GM10847 (cell line): ENCODE measurements around the gene TESMIN.

Experiments
- POLR2A ChIP-seq: IDR thresholded peaks from 2 replicates; pipeline ENCODE4 v1.6.1; 2011; ENCODE audit not compliant: insufficient read length; ENCODE audit errors: extremely low read depth

TESMIN gene, protein sequence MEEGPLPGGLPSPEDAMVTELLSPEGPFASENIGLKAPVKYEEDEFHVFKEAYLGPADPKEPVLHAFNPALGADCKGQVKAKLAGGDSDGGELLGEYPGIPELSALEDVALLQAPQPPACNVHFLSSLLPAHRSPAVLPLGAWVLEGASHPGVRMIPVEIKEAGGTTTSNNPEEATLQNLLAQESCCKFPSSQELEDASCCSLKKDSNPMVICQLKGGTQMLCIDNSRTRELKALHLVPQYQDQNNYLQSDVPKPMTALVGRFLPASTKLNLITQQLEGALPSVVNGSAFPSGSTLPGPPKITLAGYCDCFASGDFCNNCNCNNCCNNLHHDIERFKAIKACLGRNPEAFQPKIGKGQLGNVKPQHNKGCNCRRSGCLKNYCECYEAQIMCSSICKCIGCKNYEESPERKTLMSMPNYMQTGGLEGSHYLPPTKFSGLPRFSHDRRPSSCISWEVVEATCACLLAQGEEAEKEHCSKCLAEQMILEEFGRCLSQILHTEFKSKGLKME

DNA sequence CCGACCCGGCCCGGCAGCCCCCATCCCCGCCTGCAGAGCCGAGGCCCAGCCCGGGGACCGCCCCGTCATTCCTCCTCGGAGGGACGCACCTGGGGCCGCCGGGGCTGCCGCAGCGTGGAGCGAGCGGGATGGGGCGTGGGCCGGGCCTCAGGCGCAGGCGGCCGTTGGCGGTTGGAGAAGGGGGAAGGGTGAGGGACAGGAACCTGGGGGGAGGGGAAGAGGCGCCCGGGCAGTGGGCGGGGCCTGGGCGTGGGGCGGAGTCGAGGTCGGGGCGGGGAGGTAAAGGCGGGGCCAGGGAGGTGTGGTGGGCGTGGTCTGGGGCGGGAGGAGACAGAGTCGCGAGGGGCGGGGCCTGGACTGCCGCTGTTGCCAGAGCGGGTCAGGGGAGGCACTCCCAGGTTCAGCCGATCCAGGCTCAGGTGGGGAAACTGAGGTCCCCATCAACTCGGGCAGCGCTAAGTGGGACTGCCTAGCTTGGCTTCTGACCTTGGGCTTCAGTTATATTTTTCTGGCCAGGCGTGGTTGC, at the start of gene TESMIN:
TSS of gene TESMIN (minus strand) at position 190 of the 526 bp plus-strand sequence. CDS start 860 bp downstream, outside the sequence.
- TF ChIP-seq POLR2A: no peak

DNA sequence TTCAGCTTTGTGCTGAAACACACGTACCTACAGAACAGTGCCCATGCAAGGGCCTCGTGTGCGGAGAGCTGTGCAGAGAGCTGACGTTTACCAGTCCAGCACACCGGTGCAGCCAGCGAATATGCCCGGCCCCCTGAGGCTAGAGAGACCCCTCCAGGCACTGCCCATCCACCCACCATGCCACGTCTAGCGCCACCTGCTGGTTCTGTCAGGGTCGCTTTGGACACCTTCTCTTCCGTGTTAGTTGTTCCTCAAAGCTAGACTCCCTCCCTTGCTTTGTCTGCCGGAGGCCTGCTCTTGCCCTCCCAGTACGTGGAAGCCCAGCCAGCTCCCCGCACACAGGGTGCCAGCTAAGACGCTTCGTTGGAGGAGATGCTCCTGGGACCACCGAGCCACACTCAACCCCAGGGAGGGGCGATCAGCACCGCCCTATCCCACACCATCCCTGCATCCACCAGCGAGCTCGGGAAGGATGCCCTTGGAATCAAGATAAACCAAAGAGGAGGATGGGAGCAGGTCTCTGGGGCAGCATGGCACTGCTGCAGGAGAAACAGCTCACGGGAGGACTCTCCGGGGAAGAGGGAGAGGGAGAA, 47.0 kb upstream of the TESMIN start:
- no peak for TF ChIP-seq POLR2A

DNA sequence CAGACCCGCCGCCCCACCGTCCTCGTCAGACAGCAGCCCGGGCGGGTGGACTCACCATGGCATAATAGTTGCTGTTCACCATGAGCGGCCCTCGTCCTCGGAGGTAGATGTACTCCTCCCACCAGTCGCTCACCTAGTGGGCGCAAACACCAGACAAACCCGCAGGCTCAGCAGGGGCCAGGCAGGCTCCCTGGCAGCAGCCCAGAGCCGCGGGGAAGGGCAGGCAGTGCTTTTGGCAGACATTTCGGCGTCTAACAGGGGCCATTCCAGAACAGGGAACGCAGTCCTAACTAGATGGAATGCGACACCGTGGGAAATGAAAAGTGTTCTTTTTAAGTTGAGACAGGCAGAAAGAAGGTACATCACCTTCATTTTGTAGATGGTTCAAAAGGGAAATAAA, 45.5 kb upstream of the TESMIN start:
- TF ChIP-seq POLR2A: no peak

DNA sequence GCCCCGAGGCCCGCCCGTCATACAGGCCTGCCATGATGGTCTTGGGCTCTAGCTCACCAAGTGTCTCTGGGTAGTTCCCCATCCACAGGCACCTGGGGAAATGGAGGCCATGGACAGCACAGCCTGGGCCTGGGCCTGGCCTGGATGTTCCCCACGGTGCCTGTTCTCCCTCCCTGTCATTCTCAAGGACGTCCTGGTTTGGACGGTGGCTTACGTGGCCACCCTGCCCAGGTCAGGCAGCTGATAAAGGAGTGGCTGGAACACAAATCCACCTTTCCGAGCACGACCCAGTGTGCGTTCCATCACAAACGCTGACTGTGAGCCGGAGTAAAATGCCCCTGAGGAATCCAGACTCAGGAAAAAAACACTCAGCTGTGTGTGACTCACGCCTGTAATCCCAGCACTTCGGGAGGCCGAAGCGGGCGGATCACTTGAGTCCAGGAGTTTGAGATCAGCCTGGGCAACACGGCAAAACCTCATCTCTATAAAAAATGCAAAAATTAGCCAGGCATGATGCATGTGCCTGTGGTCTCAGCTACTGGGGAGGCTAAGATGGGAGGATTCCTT, 41.2 kb upstream of the TESMIN start:
- TF ChIP-seq POLR2A: no peak

DNA sequence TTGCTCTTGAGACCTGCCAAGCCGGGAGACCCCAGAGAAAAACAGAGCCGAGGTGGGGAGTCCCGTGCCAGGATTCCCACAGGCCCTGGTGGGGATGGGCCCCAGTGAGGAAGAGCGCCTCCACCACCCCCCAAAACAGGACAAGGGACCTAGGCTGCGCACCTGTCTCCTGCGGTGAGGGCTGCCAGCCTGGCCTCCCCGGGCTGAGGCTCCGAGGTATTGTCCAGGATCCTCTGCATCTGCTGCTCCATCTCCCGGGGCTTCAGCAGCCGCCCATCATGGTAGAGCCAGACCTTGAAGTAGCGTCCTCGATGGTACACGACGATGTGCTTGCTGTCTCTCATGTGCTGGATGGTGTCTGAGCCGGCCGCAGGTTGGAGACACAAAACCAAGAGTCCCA, 33.3 kb upstream of the TESMIN start:
- TF ChIP-seq POLR2A: no peak

DNA sequence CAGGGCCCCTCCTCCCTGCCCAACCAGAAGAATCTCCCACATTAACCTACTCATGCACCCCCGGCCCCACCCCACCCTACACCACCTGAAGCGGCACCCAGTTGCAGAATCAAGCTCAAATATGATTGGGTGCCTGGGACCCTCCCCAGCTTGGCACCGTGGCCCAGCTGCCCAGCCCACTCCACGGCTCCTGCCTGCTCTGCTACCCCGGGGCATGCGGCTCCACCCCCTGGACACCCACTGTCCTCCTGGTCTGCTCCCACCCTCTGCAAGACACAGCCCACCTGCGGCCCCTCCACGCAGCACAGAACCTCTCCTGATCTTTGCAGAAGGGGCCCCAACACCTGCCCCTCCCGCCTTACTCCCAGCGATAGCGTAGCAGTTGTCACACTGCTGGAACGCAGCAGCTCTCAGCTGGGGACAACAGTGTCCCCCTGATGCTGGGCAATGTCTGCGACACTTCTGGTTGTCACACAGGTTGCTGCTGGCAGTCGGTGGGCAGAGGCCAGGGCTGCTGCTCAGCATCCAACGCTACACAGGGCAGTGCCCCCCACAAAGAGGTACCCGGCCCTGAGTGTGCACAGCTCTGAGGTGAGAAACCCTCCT, 32.0 kb upstream of the TESMIN start:
- no peak for TF ChIP-seq POLR2A

DNA sequence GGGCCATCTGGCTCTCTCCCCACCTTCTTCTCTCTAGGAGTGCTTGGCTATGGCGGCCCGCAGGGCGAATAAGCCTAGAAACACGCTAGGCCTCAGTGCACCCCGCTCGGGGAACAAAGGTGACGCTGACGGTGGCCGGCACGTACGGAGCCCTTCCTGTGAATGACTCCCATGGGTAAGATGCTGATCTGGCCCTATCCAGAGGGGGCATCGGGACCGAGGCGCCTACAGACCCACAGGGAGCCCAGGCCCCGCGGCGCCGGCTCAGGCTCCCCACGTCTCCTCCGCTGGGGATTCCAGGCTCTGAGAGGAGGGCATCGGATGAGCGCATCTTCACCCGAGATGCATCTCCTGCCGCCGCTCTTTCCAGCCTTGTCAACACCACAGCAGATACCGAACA, 31.4 kb upstream of the TESMIN start:
- no peak for TF ChIP-seq POLR2A

DNA sequence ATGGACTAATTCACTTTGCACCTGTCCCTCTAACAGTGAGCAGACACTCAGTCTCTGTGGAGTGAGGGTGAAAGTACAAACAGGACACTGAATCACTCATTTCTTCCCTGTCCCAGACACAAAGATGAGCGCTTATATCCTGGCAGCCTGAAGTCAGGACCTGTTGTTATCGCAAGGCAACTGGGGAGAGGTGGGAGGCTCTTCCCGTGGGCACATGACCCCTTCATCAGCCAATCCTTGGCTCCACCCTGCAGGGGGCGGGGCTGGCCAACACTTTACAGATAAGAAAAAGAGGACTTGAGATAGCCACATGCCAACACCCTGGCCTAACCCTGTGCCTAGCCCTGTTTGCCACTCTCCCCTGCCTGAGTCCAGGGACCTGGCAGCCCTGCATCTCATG, 29.5 kb upstream of the TESMIN start:
- no peak for TF ChIP-seq POLR2A

DNA sequence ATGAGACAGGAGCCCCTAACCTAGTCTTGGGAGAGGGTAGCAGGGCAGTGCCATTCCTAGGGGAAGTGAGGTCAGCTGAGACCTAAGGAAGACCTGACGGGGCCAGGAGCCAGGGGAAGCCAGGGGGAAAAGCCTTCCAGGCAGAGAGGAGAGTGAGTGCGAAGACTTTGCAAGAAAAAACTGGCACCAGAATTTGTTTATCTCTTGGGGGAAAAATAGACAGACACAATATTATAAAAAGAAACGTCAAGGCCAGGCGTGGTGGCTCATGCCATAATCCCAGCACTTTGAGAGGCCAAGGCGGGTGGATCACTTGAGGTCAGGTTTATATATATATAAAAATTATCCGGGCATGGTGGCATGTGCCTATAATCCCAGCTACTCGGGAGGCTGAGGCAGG, 26.9 kb upstream of the TESMIN start:
- no peak for TF ChIP-seq POLR2A

DNA sequence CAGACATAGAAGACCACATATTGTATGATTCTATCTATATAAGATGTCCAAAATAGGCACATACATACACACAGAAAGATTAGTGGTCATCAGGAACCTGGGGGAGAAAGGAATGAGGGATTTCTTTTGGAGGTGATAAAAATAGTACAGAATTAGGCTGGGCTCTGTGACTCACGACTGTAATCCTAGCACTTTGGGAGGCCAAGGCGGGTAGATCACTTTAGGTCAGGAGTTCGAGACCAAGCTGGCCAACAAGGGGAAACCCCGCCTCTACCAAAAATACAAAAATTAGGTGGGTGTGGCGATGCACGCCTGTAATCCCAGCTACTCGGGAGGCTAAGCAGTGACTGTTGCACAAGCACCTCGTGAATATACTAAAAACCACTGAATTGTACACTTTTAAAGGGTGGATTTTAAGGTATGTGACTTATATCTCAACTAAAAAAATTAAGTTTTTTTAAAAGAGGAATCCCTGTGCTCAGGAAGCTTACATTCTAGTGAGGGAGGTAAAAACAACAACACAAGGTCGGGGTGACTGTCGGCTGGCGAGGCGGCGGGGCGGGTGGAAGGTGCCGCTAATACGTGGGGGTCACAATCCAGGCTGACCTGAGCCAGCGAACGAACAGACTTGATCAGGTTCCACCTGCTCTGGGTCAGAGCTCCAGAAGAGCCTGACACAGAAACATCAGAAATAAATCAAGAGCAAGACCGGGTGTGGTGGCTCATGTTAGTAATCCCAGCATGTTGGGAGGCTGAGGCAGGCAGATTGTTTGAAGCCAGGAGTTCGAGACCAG, 25.3 kb upstream of the TESMIN start:
- TF ChIP-seq POLR2A: no peak

DNA sequence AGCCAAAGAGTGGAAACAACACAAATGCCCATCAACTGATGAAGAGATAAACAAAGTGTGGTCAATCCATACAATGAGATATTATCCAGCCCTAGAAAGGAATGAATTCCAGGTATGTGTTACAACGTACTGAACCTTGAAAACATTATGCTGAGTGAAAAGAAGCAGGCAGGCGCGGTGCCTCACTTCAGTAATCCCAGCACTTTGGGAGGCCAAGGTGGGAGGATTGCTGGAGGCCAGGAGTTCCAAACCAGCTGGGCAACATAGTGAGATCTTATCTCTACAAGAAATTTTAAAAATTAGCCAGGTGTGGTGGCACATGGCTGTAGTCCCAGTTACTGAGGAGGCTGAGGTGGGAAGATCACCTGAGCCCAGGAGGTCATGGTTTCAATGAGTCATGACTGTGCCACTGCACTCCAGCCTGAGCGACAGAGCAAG, 24.6 kb upstream of the TESMIN start:
- no peak for TF ChIP-seq POLR2A

DNA sequence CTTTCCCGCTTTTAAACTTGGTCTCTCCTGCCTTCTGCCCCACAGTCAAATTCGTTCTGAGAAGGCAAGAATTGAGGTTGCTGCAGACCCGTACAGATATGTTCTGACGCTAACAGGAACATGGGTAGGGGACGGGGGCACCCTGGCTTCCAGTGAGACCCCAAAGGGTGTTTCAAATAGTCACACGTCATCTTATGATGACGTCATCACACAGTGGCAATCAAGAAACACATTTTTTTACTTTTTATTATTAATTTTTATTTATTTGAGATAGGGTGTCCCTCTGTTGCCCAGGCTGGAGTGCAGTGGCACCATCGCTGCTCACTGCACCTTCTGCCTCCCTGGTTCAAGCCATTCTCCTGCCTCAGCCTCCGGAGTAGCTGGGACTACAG, 22.9 kb upstream of the TESMIN start:
- TF ChIP-seq POLR2A: no peak

DNA sequence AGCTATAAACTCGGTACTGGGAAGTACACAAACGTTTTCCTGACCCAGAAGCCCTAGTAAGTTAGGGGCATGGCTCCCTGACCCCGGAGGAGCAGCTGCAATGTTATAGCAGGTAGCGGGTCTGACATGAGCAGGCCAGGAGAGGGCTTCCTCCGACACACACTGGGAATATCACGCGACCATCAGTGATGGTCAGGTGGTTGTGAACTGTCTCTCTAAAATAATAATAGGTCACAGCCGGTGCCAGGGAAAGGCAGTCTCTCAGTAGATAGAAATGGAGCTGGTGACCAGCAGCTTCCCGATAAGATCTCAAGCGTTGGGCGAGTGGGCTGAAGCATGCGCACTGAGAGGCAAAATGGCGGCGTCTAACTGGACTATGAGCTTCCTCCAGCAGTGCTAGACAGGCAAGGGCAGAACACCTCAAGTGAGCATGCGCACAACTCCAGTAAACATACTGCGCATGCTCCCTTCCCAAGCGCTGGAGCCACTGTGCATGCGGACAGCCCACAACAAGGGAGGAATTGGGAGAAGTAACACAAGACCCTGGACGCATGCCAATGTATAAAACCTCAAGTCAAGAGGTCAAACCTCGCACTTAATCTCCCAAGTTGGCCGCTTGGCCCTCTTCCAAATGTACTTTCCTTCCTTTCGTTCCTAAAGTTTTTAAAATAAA, 22.3 kb upstream of the TESMIN start:
- TF ChIP-seq POLR2A: no peak

DNA sequence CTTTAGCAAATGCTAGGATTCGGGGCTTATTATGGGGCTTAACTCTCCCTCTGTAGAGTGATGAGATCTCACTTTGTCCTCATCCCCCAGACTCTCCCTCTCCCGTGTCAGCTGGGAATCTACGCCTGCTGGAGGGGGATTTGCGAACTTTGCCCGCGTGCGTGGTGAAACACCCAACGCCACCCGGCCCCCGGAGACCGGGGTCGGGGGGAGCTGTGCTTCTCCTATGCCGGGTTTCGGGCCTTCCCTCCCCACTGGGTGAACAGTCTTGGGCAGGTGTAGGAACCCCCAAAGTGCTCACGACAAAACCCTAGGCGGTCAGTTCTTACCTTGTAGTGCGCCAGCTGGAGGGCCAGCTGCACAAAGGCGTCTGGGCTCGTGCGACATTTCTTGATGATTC, 21.6 kb upstream of the TESMIN start:
- TF ChIP-seq POLR2A: no peak
